Transverse colon (tissue), 3 donors: ENCODE measurements around the gene MYADML2.

Experiments
- EP300 ChIP-seq: sonication (generic); formaldehyde crosslinking; IDR thresholded peaks from one replicate; pipeline ENCODE4 v1.6.1; 2017; ENCODE audit warnings: antibody characterized with exemption, low read depth
- TF ChIP-seq, protein P1 (sequence below), 5 experiments: fragments of 200-600 bp in 3 of 5; fragments of 450-650 bp in 2 of 5; sonication (generic) in 3 of 5; IDR thresholded peaks; 1 replicate in 2 of 5; 2 replicates in 3 of 5; pipeline ENCODE4 v1.5.1; 2016 to 2017; ENCODE audit warnings: antibody characterized with exemption in 5 of 5, inconsistent platforms in 3 of 5, mild to moderate bottlenecking in 2 of 5, moderate library complexity in 1 of 5

DNA sequence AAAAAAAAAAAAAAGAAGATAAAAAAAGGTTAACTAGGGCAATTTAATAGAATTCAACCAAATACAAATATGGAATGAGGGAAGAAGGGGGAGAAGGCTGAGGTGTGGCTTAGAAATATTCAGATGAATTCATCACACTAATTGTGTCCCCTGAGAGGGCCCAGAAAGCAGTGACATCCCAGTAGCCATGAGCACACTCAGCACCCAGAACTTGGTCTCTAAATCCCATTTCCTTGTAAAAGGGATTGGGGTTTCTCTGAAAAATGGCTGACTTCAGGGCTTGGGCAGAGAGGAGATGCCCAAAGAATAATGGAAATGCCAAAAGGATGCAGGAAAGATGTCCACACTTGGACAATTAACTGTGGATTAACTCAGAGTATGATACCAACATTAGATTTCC, 26.4 kb upstream of the MYADML2 start:
- TF ChIP-seq, protein P1, sequence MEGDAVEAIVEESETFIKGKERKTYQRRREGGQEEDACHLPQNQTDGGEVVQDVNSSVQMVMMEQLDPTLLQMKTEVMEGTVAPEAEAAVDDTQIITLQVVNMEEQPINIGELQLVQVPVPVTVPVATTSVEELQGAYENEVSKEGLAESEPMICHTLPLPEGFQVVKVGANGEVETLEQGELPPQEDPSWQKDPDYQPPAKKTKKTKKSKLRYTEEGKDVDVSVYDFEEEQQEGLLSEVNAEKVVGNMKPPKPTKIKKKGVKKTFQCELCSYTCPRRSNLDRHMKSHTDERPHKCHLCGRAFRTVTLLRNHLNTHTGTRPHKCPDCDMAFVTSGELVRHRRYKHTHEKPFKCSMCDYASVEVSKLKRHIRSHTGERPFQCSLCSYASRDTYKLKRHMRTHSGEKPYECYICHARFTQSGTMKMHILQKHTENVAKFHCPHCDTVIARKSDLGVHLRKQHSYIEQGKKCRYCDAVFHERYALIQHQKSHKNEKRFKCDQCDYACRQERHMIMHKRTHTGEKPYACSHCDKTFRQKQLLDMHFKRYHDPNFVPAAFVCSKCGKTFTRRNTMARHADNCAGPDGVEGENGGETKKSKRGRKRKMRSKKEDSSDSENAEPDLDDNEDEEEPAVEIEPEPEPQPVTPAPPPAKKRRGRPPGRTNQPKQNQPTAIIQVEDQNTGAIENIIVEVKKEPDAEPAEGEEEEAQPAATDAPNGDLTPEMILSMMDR (IDR thresholded peaks at IDR 0.05): no peak
- TF ChIP-seq EP300: no peak
